Calu3 (cell line): ENCODE results near the gene TMEM61. TPM values are rescaled to one million over a fixed set of nuclear protein-coding genes. Genes with fewer than 3 reads are reported as not detected.

Source experiments
- BruUV-seq: library from RNA; stranded (reverse); fragments of 400-500 nt; replicated peaks from 2 replicates; lab custom pipeline; 2021; lab: Mats Ljungman, UMichigan
- CTCF ChIA-PET: fragments of 300-600 bp; sonication (Branson Sonifier 250); formaldehyde crosslinking; loops from one replicate; lab custom pipeline; 2022; ENCODE audit warnings: antibody characterized with exemption; lab: Charles Lee
- DNase-seq: peaks from one replicate; pipeline ENCODE4 v3.0.0; 2022
- H3K27ac Mint-ChIP-seq: one replicate; pipeline ENCODE4 v1.8.0; 2022; ENCODE audit warnings: mixed read lengths; ENCODE audit not compliant: unreplicated experiment
- H3K27me3 Mint-ChIP-seq: one replicate; pipeline ENCODE4 v1.8.0; 2022; ENCODE audit warnings: mixed read lengths; ENCODE audit not compliant: unreplicated experiment
- H3K36me3 Mint-ChIP-seq: one replicate; pipeline ENCODE4 v1.8.0; 2022; ENCODE audit warnings: mild to moderate bottlenecking, moderate library complexity, mixed read lengths; ENCODE audit not compliant: insufficient read depth, unreplicated experiment
- H3K4me1 Mint-ChIP-seq: one replicate; pipeline ENCODE4 v1.8.0; 2022; ENCODE audit warnings: mild to moderate bottlenecking, low read depth, mixed read lengths; ENCODE audit not compliant: unreplicated experiment
- H3K4me3 Mint-ChIP-seq: one replicate; pipeline ENCODE4 v1.8.0; 2022; ENCODE audit warnings: mild to moderate bottlenecking, low read depth, moderate library complexity, mixed read lengths; ENCODE audit not compliant: unreplicated experiment
- H3K9me3 Mint-ChIP-seq: one replicate; pipeline ENCODE4 v1.8.0; 2022; ENCODE audit warnings: low read depth, mixed read lengths; ENCODE audit not compliant: unreplicated experiment
- intact Hi-C: fragments of 100-400 bp; cut with micrococcal nuclease; formaldehyde crosslinking; loops from one replicate; pipeline ENCODE4 v1.10.0; 2022; ENCODE audit not compliant: unreplicated experiment
- total RNA-seq: library from RNA; stranded (reverse); gene quantifications from 2 replicates; pipeline ENCODE4 v1.2.3, GENCODE V29; 2022
- TF ChIP-seq, protein P1 (sequence below): fragments of 200-600 bp; IDR thresholded peaks from one replicate; pipeline ENCODE4 v1.8.0; 2022; ENCODE audit warnings: antibody characterized with exemption; ENCODE audit not compliant: unreplicated experiment

TMEM61 gene
- total RNA-seq, 1 experiment from 2014 or later = 0.45 TPM

GRCh38 chr1:55002686-55003085 is 22.3 kb downstream of the TMEM61 start:
- BruUV-seq = no TSS peak
- intact Hi-C loops = no loop called here
- Mint-ChIP-seq H3K4me1 (peaks cover 3% of the 10 kb centered on the region), H3K4me3 (no peak overlapping the region), H3K27me3 (peaks cover 2% of the 10 kb centered on the region), H3K9me3 (no peaks in the 10 kb centered on the region), H3K27ac (no peak overlapping the region), H3K36me3 (no peaks in the 10 kb centered on the region)
- no peak for DNase-seq
- TF ChIP-seq, protein P1, sequence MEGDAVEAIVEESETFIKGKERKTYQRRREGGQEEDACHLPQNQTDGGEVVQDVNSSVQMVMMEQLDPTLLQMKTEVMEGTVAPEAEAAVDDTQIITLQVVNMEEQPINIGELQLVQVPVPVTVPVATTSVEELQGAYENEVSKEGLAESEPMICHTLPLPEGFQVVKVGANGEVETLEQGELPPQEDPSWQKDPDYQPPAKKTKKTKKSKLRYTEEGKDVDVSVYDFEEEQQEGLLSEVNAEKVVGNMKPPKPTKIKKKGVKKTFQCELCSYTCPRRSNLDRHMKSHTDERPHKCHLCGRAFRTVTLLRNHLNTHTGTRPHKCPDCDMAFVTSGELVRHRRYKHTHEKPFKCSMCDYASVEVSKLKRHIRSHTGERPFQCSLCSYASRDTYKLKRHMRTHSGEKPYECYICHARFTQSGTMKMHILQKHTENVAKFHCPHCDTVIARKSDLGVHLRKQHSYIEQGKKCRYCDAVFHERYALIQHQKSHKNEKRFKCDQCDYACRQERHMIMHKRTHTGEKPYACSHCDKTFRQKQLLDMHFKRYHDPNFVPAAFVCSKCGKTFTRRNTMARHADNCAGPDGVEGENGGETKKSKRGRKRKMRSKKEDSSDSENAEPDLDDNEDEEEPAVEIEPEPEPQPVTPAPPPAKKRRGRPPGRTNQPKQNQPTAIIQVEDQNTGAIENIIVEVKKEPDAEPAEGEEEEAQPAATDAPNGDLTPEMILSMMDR = no peak
- CTCF ChIA-PET = interaction anchor here (0.7 kb wide), 1 partner anchor 19 kb away, joined by 3 read pairs; no protein-coding TSS in a partner anchor

DNA sequence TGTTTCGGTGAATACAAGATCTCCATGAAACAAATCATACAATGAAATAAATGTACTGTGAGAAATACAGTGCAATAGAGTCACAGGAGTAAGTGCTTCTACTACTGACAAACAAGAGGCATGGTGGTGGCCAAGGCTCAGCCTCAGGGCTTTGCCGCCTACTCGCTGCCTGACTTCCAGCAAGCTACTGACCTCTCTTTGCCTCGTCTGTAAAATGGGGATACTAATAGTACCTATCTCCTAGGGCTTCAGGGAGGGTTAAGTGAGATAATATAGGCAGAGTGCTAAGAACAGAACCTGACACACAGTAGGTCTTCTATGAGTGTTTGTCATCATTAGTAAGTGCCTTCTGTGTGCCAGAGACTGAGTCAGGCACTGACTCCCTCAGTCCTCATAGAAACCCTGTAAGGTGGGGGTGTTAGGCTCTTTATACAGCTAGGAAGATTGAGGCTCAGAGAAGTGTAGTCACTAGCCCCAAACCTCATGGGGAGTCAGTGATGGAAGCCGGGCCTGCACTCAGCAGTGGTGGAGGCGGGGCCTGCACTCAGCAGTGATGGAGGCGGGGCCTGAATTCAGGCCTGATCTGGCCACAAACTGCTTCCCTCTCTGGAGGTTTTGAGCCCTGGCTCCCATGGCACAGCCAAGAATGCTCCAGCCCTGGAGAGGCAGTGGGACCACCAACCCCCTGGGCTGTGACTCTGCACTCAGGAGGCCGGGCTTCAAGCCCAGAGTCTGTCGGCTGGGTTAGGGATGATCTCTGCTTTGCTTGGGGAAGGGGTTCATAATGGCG is 25.1 kb downstream of the TMEM61 start:
- intact Hi-C loops = no loop called here
- no peak overlapping the region for H3K27ac Mint-ChIP-seq
- TF ChIP-seq, protein P1 = no peak
- CTCF ChIA-PET = no interaction called here
- no peaks in the 10 kb centered on the region for H3K36me3 Mint-ChIP-seq
- no peak overlapping the region for H3K4me3 Mint-ChIP-seq
- H3K27me3 Mint-ChIP-seq = peaks cover 9% of the 10 kb centered on the region
- H3K4me1 Mint-ChIP-seq = peaks cover 11% of the 10 kb centered on the region
- BruUV-seq = no TSS peak
- H3K9me3 Mint-ChIP-seq = no peaks in the 10 kb centered on the region
- DNase-seq = no peak

DNA sequence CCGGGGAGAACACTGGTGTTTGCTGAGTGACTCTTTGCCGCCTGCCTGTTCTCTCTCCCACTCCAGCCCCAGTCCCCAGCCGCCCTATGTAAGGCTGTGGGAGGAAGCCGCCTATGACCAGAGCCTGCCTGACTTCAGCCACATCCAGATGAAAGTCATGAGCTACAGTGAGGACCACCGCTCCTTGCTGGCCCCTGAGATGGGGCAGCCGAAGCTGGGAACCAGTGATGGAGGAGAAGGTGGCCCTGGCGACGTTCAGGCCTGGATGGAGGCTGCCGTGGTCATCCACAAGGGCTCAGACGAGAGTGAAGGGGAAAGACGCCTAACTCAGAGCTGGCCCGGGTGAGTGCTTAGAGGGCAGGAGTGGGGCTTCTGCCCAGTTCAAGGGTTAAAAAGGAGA is 26.5 kb downstream of the TMEM61 start:
- Mint-ChIP-seq H3K27ac (no peak overlapping the region), H3K4me1 (peaks cover 11% of the 10 kb centered on the region), H3K36me3 (no peaks in the 10 kb centered on the region), H3K9me3 (no peaks in the 10 kb centered on the region), H3K4me3 (no peak overlapping the region), H3K27me3 (peaks cover 14% of the 10 kb centered on the region)
- DNase-seq = no peak
- TF ChIP-seq, protein P1 = no peak
- intact Hi-C loops = no loop called here
- BruUV-seq = no TSS peak
- CTCF ChIA-PET = interaction anchor here (0.6 to 1.1 kb wide), 2 partner anchors 10 to 15 kb away, joined by 3 to 15 read pairs; no protein-coding TSS in a partner anchor

GRCh38 chr1:55007625-55008024 is 27.2 kb downstream of the TMEM61 start:
- no peaks in the 10 kb centered on the region for H3K9me3 Mint-ChIP-seq
- BruUV-seq = no TSS peak
- CTCF ChIA-PET = interaction anchor here (0.6 to 1.1 kb wide), 3 partner anchors 11 to 519 kb away, joined by 3 to 15 read pairs (median 3); no protein-coding TSS in a partner anchor

More at GRCh38 chr1:55007625-55008024, 27.2 kb downstream of the TMEM61 start:
- intact Hi-C loops = no loop called here
- TF ChIP-seq, protein P1 = no peak
- DNase-seq = no peak
- H3K36me3 Mint-ChIP-seq = no peaks in the 10 kb centered on the region
- H3K27me3 Mint-ChIP-seq = peaks cover 21% of the 10 kb centered on the region
- no peak overlapping the region for H3K4me3 Mint-ChIP-seq
- H3K4me1 Mint-ChIP-seq = peaks cover 11% of the 10 kb centered on the region
- H3K27ac Mint-ChIP-seq = no peak overlapping the region
